SK-N-SH (cell line): ENCODE results near the gene USP40. TPM values are rescaled to one million over a fixed set of nuclear protein-coding genes. Genes with fewer than 3 reads are reported as not detected.

Experiments used
- CTCF ChIA-PET: fragments of 300-600, 350-600 bp; formaldehyde crosslinking; extraction: SDS; loops from one replicate; lab custom pipeline; 2021; lab: Yijun Ruan, JAX
- POLR2A ChIA-PET: fragments of 350-600 bp; sonication (Branson Sonifier 250); formaldehyde crosslinking; extraction: SDS; loops from one replicate; lab custom pipeline; 2020; ENCODE audit warnings: antibody characterized with exemption, inconsistent platforms; lab: Yijun Ruan, JAX
- DNase-seq: peaks from one replicate; pipeline ENCODE4 v3.0.0; 2012
- H2AFZ ChIP-seq: fragments of 200-600 bp; sonication (generic); 2 replicates; pipeline ENCODE4 v1.8.1; 2016; ENCODE audit warnings: antibody characterized with exemption, mild to moderate bottlenecking, low read depth
- H3F3A ChIP-seq: fragments of 200-600 bp; sonication (generic); replicated peaks from 2 replicates; pipeline ENCODE3; 2016; ENCODE audit warnings: antibody characterized with exemption, mild to moderate bottlenecking; ENCODE audit not compliant: insufficient read depth
- H3K27ac ChIP-seq, 2 experiments: fragments of 200-500 bp in 1 of 2; fragments of 200-600 bp in 1 of 2; sonication (Bioruptor generic) in 1 of 2; sonication (generic), shearing (Covaris generic) in 1 of 2; 2 replicates each; pipeline versions ENCODE4 v1.5.1 to v1.6.1; 2014 to 2016; ENCODE audit warnings: low read depth in 2 of 2, inconsistent platforms in 1 of 2, low read length in 1 of 2, mild to moderate bottlenecking in 1 of 2, mixed read lengths in 1 of 2
- H3K27me3 ChIP-seq: fragments of 200-600 bp; sonication (generic), shearing (Covaris generic); 2 replicates; pipeline ENCODE4 v1.6.1; 2016; ENCODE audit warnings: mixed run types; ENCODE audit not compliant: insufficient read depth
- H3K36me3 ChIP-seq, 2 experiments: fragments of 200-500 bp in 1 of 2; fragments of 200-600 bp in 1 of 2; sonication (Bioruptor generic) in 1 of 2; sonication (generic) in 1 of 2; replicated peaks in 1 of 2; 2 replicates each; pipeline versions ENCODE3 to v1.5.1; 2014 to 2016; ENCODE audit warnings: low read length in 1 of 2, mild to moderate bottlenecking in 1 of 2; ENCODE audit not compliant: insufficient read depth in 2 of 2, control insufficient read depth in 1 of 2
- H3K4me1 ChIP-seq, 2 experiments: fragments of 200-500 bp in 1 of 2; fragments of 200-600 bp in 1 of 2; sonication (Bioruptor generic) in 1 of 2; sonication (generic), shearing (Covaris generic) in 1 of 2; 2 replicates each; pipeline versions ENCODE4 v1.5.1 to v1.6.1; 2014 to 2016; ENCODE audit warnings: low read depth in 1 of 2, low read length in 1 of 2, mixed run types in 1 of 2; ENCODE audit not compliant: insufficient read depth in 2 of 2, control insufficient read depth in 1 of 2
- H3K4me2 ChIP-seq: fragments of 200-600 bp; sonication (generic), shearing (Covaris generic); 2 replicates; pipeline ENCODE4 v1.6.1; 2017; ENCODE audit warnings: mixed run types
- H3K4me3 ChIP-seq, 2 experiments: fragments of 200-500 bp in 1 of 2; fragments of 200-600 bp in 1 of 2; sonication (Bioruptor generic) in 1 of 2; sonication (generic), shearing (Covaris generic) in 1 of 2; 2 replicates each; pipeline versions ENCODE4 v1.5.1 to v1.8.1; 2014 to 2016; ENCODE audit warnings: low read depth in 2 of 2, inconsistent platforms in 1 of 2, low read length in 1 of 2, mild to moderate bottlenecking in 1 of 2, mixed read lengths in 1 of 2, moderate library complexity in 1 of 2
- H3K79me2 ChIP-seq: fragments of 200-600 bp; sonication (generic); 2 replicates; pipeline ENCODE4 v1.8.1; 2017; ENCODE audit warnings: mild to moderate bottlenecking; ENCODE audit not compliant: insufficient read depth
- H3K9ac ChIP-seq: fragments of 200-600 bp; sonication (generic); 2 replicates; pipeline ENCODE4 v1.6.1; 2017; ENCODE audit warnings: mixed run types
- H3K9me2 ChIP-seq: fragments of 200-600 bp; sonication (generic); 2 replicates; pipeline ENCODE4 v1.6.1; 2017; ENCODE audit warnings: mixed run types
- H3K9me3 ChIP-seq: fragments of 200-600 bp; sonication (generic); 2 replicates; pipeline ENCODE4 v1.6.1; 2017; ENCODE audit warnings: mixed run types, mild to moderate bottlenecking, moderate library complexity
- H4K20me1 ChIP-seq: fragments of 200-600 bp; sonication (generic); 2 replicates; pipeline ENCODE4 v1.6.1; 2017; ENCODE audit warnings: mild to moderate bottlenecking, mixed run types; ENCODE audit not compliant: insufficient read depth
- CHD2 ChIP-seq: fragments of 150-350 bp; IDR thresholded peaks from 2 replicates; pipeline ENCODE4 v1.6.1; 2018; ENCODE audit warnings: low read length; ENCODE audit not compliant: partially characterized antibody
- ELF1 ChIP-seq: IDR thresholded peaks from 2 replicates; pipeline ENCODE4 v1.4.0; 2012
- GABPA ChIP-seq: IDR thresholded peaks from 2 replicates; pipeline ENCODE4 v1.4.0; 2012; ENCODE audit warnings: low read depth, mild to moderate bottlenecking
- JUND ChIP-seq: IDR thresholded peaks from 2 replicates; pipeline ENCODE4 v1.4.0; 2012
- MEF2A ChIP-seq: IDR thresholded peaks from 2 replicates; pipeline ENCODE4 v1.4.0; 2012; ENCODE audit warnings: low read depth, borderline replicate concordance
- RAD21 ChIP-seq: IDR thresholded peaks from 2 replicates; pipeline ENCODE4 v1.6.1; 2012; ENCODE audit warnings: mild to moderate bottlenecking, low read length
- RCOR1 ChIP-seq: fragments of 150-350 bp; IDR thresholded peaks from 2 replicates; pipeline ENCODE4 v1.6.1; 2017; ENCODE audit warnings: antibody characterized with exemption, low read length
- RFX5 ChIP-seq: IDR thresholded peaks from 2 replicates; pipeline ENCODE4 v1.6.1; 2012; ENCODE audit warnings: mild to moderate bottlenecking, improper control_type of control experiment, low read length
- SIN3A ChIP-seq: IDR thresholded peaks from 2 replicates; pipeline ENCODE4 v1.6.1; 2012; ENCODE audit warnings: low read depth, mild to moderate bottlenecking, low read length, moderate library complexity, borderline replicate concordance
- TAF1 ChIP-seq: IDR thresholded peaks from 2 replicates; pipeline ENCODE4 v1.6.1; 2012; ENCODE audit warnings: low read depth, mild to moderate bottlenecking, low read length, moderate library complexity, borderline replicate concordance
- YY1 ChIP-seq: IDR thresholded peaks from 2 replicates; pipeline ENCODE4 v1.4.0; 2012; ENCODE audit warnings: low read depth, mild to moderate bottlenecking
- WGBS: methylation state at CpG from one replicate; pipeline ENCODE4 v1.1.6; 2017; ENCODE audit warnings: low lambda C conversion rate; 5-methylcytosine and 5-hydroxymethylcytosine counted together
- polyA plus RNA-seq, 3 experiments: library from polyadenylated mRNA; depleted of rRNA; stranded (reverse); fragments of >200 nt; gene quantifications; 2 replicates each; pipeline ENCODE4 v1.2.3, GENCODE V29; 2012
- TF ChIP-seq, protein P1 (sequence below): IDR thresholded peaks from 2 replicates; pipeline ENCODE4 v1.4.0; 2012; ENCODE audit warnings: low read depth, borderline replicate concordance
- TF ChIP-seq, protein P2 (sequence below): IDR thresholded peaks from 2 replicates; pipeline ENCODE4 v1.4.0; 2012; ENCODE audit warnings: low read depth
- TF ChIP-seq, protein P3 (sequence below): IDR thresholded peaks from 2 replicates; pipeline ENCODE4 v1.6.1; 2012; ENCODE audit warnings: mild to moderate bottlenecking, low read depth, low read length, moderate library complexity
- TF ChIP-seq, protein P4 (sequence below): fragments of 150-350 bp; IDR thresholded peaks from 2 replicates; pipeline ENCODE4 v1.6.1; 2016; ENCODE audit warnings: mild to moderate bottlenecking, low read depth, low read length
- TF ChIP-seq, protein P5 (sequence below): fragments of 200-600 bp; sonication (generic); IDR thresholded peaks from 2 replicates; pipeline ENCODE4 v1.6.1; 2017; ENCODE audit warnings: antibody characterized with exemption, mild to moderate bottlenecking, moderate library complexity
- TF ChIP-seq, protein P6 (sequence below): IDR thresholded peaks from 2 replicates; pipeline ENCODE4 v1.4.0; 2012; ENCODE audit warnings: low read depth, borderline replicate concordance

The USP40 gene
- polyA plus RNA-seq, 1 of the 3 experiments (the other 2 are of a cell fraction) = 37.0 TPM

DNA sequence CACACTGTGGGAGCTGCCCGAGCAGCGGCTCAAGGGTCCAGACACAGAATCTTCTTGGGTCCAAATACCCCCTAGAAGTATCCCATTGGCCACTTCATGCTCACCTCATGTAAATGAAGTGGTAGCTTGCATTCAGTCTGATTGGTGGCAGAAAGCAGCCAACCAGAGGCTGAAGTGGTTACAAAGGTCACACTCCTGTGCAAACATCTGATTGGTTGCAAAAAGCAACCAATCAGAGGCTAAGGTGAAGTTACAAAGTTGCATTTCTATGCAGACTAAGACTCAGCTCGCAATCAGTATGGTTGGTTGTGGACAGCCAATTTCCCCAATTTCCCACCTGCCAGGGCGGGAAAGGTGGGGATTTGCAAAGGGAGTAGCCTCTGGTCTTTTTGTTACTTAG lies 118.0 kb downstream of the USP40 start:
- Histone ChIP-seq H4K20me1 (no peaks in the 10 kb centered on the region), H3K4me2 (no peak overlapping the region), H3K9me3 (no peaks in the 10 kb centered on the region), H3K4me3 (no peak overlapping the region), H3K9ac (no peak overlapping the region), H2AFZ (no peak overlapping the region), H3K4me1 (no peaks in the 10 kb centered on the region), H3K79me2 (peaks cover 5% of the 10 kb centered on the region; the same call in 1 of the 2 replicates), H3K27me3 (no peaks in the 10 kb centered on the region), H3K27ac (no peak overlapping the region), H3F3A (no peaks in the 10 kb centered on the region), H3K36me3 (peaks cover 8 to 49% of the 10 kb centered on the region in 2 experiments), H3K9me2 (no peaks in the 10 kb centered on the region)
- WGBS = 96% methylated on average over 4 of the region's 4 CpGs
- CTCF ChIA-PET = interaction anchor here (0.7 to 2.7 kb wide), 11 partner anchors 11 to 469 kb away, joined by 3 to 19 read pairs (median 4); partner anchors contain the start of genes DGKD and TRPM8
- TF ChIP-seq TAF1 (no peak), YY1 (no peak), CHD2 (no peak), GABPA (no peak), RFX5 (no peak), MEF2A (no peak), SIN3A (no peak), ELF1 (no peak), RAD21 (no peak), RCOR1 (no peak), JUND (no peak)
- TF ChIP-seq, protein P1, sequence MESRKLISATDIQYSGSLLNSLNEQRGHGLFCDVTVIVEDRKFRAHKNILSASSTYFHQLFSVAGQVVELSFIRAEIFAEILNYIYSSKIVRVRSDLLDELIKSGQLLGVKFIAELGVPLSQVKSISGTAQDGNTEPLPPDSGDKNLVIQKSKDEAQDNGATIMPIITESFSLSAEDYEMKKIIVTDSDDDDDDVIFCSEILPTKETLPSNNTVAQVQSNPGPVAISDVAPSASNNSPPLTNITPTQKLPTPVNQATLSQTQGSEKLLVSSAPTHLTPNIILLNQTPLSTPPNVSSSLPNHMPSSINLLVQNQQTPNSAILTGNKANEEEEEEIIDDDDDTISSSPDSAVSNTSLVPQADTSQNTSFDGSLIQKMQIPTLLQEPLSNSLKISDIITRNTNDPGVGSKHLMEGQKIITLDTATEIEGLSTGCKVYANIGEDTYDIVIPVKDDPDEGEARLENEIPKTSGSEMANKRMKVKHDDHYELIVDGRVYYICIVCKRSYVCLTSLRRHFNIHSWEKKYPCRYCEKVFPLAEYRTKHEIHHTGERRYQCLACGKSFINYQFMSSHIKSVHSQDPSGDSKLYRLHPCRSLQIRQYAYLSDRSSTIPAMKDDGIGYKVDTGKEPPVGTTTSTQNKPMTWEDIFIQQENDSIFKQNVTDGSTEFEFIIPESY = no peak
- TF ChIP-seq, protein P2, sequence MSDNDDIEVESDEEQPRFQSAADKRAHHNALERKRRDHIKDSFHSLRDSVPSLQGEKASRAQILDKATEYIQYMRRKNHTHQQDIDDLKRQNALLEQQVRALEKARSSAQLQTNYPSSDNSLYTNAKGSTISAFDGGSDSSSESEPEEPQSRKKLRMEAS = no peak
- TF ChIP-seq, protein P3, sequence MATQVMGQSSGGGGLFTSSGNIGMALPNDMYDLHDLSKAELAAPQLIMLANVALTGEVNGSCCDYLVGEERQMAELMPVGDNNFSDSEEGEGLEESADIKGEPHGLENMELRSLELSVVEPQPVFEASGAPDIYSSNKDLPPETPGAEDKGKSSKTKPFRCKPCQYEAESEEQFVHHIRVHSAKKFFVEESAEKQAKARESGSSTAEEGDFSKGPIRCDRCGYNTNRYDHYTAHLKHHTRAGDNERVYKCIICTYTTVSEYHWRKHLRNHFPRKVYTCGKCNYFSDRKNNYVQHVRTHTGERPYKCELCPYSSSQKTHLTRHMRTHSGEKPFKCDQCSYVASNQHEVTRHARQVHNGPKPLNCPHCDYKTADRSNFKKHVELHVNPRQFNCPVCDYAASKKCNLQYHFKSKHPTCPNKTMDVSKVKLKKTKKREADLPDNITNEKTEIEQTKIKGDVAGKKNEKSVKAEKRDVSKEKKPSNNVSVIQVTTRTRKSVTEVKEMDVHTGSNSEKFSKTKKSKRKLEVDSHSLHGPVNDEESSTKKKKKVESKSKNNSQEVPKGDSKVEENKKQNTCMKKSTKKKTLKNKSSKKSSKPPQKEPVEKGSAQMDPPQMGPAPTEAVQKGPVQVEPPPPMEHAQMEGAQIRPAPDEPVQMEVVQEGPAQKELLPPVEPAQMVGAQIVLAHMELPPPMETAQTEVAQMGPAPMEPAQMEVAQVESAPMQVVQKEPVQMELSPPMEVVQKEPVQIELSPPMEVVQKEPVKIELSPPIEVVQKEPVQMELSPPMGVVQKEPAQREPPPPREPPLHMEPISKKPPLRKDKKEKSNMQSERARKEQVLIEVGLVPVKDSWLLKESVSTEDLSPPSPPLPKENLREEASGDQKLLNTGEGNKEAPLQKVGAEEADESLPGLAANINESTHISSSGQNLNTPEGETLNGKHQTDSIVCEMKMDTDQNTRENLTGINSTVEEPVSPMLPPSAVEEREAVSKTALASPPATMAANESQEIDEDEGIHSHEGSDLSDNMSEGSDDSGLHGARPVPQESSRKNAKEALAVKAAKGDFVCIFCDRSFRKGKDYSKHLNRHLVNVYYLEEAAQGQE = no peak
- TF ChIP-seq, protein P4, sequence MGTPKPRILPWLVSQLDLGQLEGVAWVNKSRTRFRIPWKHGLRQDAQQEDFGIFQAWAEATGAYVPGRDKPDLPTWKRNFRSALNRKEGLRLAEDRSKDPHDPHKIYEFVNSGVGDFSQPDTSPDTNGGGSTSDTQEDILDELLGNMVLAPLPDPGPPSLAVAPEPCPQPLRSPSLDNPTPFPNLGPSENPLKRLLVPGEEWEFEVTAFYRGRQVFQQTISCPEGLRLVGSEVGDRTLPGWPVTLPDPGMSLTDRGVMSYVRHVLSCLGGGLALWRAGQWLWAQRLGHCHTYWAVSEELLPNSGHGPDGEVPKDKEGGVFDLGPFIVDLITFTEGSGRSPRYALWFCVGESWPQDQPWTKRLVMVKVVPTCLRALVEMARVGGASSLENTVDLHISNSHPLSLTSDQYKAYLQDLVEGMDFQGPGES = no peak
- TF ChIP-seq, protein P5, sequence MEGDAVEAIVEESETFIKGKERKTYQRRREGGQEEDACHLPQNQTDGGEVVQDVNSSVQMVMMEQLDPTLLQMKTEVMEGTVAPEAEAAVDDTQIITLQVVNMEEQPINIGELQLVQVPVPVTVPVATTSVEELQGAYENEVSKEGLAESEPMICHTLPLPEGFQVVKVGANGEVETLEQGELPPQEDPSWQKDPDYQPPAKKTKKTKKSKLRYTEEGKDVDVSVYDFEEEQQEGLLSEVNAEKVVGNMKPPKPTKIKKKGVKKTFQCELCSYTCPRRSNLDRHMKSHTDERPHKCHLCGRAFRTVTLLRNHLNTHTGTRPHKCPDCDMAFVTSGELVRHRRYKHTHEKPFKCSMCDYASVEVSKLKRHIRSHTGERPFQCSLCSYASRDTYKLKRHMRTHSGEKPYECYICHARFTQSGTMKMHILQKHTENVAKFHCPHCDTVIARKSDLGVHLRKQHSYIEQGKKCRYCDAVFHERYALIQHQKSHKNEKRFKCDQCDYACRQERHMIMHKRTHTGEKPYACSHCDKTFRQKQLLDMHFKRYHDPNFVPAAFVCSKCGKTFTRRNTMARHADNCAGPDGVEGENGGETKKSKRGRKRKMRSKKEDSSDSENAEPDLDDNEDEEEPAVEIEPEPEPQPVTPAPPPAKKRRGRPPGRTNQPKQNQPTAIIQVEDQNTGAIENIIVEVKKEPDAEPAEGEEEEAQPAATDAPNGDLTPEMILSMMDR = no peak
- TF ChIP-seq, protein P6, sequence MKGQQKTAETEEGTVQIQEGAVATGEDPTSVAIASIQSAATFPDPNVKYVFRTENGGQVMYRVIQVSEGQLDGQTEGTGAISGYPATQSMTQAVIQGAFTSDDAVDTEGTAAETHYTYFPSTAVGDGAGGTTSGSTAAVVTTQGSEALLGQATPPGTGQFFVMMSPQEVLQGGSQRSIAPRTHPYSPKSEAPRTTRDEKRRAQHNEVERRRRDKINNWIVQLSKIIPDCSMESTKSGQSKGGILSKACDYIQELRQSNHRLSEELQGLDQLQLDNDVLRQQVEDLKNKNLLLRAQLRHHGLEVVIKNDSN = no peak
- no peak for DNase-seq
- POLR2A ChIA-PET = no interaction called here
